GM12873 (cell line): ENCODE data around the gene GRIK4.

ENCODE experiments used
- TF ChIP-seq, protein P1 (sequence below): IDR thresholded peaks from 2 replicates; pipeline ENCODE4 v1.5.1; 2012; ENCODE audit warnings: low read depth, mild to moderate bottlenecking, moderate library complexity, low read length, control low read depth; ENCODE audit not compliant: insufficient read depth; ENCODE audit errors: missing control alignments

GRIK4 gene

DNA sequence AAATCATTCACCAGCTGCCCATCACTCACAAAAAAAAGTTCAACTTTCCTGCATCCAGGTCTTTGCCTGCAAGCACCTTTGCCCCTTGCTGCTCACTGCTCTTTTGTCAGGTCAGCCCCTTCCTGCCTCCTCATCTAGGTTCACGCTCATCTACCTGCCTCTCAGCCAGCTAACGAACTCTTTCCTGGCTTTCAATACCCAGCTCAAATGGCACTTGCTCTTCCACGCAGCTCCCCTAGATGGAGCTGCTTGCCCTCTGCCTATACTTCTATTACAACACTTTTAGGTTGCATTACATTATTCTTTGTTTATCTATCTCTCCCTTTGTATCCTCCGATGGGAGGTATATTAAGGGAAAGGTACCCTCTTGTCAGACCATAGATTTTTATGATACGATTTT is 433.5 kb downstream of the GRIK4 start:
- TF ChIP-seq, protein P1, sequence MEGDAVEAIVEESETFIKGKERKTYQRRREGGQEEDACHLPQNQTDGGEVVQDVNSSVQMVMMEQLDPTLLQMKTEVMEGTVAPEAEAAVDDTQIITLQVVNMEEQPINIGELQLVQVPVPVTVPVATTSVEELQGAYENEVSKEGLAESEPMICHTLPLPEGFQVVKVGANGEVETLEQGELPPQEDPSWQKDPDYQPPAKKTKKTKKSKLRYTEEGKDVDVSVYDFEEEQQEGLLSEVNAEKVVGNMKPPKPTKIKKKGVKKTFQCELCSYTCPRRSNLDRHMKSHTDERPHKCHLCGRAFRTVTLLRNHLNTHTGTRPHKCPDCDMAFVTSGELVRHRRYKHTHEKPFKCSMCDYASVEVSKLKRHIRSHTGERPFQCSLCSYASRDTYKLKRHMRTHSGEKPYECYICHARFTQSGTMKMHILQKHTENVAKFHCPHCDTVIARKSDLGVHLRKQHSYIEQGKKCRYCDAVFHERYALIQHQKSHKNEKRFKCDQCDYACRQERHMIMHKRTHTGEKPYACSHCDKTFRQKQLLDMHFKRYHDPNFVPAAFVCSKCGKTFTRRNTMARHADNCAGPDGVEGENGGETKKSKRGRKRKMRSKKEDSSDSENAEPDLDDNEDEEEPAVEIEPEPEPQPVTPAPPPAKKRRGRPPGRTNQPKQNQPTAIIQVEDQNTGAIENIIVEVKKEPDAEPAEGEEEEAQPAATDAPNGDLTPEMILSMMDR = peak; percentile 42

DNA sequence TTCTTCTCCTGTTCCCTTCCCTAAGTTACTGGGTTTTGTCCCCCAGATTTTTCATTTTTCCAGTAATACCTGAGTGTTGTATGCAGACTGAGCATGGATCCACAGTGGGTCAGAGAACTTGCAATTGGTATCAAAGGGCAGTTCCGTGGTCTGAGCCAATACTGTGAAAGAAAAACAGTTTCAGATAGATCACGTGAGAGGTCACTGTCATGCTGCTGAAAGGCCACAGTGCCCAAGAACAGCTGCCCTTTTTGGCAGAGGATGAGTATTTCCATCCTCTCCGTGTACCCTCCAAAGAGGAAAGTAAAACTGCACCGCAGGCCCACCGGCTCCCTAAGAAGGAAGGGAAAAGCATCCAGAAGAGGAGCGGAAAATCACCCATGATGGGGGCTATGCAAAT is 439.3 kb downstream of the GRIK4 start:
- TF ChIP-seq, protein P1 = no peak

DNA sequence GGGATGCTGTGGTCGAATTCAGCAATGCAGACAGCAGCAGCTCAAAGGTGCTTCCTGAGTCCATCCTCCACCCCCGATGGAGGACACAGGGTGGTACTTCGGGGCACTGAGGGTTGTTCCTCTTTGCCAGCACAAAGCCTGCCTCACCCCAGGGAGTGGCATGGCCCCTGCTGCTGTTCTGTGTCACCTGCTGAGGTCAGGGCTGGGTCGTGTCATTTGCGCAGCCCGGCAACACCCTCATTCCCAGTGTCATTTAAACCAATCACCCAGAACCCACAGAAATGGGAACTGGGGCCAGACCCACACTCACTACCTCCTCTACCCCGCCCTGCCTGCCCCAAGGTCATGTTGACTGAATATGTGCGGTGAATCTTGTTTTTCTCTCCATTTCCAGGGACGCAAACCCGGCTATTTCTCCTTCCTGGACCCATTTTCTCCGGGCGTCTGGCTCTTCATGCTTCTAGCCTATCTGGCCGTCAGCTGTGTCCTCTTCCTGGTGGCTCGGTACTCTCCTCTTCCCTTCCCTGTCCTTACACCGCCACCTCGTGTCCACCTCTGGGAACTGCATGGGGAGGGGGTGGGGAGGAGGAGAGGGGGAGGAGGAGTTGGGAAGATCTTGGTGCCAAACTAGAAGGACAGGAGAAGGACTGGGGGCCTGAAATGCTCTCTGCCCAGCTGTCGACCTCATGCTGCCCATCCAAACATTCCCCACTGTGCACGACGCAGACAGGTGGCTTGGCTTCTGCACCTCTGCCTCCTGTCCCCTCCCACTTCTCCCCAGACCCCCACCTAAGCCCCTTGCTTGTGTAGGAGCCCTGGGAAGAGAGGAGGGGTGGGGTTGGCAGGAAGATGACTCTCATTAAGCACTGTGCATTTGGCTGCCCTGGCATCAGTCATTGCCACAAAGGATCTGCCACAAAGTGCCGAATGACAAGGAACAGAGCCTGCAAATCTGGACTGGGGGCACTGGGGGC is 441.2 kb downstream of the GRIK4 start:
- TF ChIP-seq, protein P1 = peak; percentile 84

DNA sequence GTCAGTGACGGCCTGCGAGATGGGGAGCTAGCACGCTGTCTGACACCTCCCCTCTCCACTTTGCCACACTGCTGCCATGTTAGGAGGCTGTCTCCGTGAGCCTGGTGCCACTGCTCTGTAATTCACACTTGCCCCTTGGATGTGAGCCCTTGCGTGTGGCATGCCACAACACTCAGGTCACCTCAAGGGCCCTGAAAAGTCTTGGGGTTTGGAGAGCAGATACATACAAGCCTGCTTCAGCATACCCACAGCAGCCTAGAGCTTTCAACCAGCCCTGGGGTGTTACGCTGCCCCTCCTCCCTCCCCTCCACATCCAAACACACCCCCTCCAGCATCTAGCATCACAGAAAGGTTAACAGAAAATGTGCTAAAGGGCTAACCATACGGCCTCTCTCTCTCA is 442.8 kb downstream of the GRIK4 start:
- TF ChIP-seq, protein P1 = no peak

DNA sequence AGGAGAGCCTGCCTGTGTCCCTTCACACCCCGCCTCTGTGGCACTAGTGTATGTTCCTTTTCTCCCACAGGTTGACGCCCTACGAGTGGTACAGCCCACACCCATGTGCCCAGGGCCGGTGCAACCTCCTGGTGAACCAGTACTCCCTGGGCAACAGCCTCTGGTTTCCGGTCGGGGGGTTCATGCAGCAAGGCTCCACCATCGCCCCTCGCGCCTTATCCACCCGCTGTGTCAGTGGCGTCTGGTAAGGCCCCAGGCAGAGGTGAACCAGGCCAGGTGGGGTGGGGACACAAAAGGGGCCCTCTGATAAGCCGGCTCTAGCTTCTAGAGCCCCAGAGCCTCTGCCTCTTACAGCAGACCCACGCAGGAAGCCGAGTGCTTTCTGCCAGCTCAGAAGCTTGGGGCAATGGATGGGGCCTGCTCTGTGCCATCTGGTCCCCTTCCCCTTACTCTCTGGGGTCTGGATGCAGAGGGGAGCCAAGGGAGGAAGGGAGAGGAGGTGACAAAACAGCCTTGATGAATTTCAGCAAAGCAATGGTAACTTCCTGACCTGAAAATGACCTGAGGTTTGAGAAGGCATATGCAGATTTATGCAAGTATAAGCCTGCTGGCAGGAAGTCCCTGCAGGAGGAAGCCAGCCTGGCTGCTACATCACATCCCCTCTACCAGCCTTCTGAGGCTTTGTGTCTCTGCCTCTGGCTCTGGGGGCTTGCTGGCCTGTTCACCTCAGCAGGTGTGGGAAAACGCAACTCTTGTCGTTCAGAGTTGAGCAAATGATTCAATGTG is 445.4 kb downstream of the GRIK4 start:
- TF ChIP-seq, protein P1 = no peak

DNA sequence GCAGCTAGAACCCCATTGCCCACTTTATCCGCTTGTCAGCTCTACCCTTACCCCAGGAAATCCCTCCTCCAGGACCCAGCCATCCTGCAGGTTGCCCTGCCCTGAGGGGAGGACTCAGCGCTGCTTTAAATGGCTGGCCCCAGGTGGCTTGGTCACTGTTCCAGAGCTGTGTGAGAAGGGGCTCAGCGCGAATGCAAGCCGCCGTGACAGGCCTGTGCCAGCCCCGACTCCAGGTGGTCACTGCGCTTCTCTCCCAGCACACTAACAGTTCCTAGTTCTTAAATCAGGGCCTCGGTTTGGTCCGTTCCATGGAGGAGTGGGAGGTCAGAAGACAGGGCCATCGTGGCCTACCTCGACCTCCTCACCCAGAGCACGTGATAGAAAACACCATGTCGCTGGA is 446.6 kb downstream of the GRIK4 start:
- TF ChIP-seq, protein P1 = no peak

DNA sequence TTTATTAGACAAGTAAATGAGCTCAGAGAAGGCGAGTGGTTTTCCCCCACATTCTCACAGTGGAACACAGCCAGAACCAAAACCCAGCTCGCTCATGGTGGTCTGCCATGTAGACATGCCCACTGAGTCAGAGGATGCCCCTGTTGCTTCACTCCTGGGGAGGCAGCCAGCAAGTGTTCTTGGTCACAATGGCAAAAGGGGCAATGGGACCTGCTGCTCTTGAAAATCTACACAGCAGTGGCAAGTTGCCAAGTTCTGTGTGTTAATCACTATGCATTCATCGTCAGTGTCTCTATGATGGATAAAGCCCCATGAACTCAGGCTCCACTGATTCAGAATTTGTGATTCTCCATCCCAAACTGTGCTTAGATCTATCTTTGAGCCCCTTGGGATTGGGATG is 447.6 kb downstream of the GRIK4 start:
- TF ChIP-seq, protein P1 = no peak
